ENCODE results near the gene PIGC.

- TF ChIP-seq CTCF (IDR thresholded peaks at IDR 0.05), result no peak
- no peak for TF ChIP-seq POLR2A (IDR thresholded peaks at IDR 0.05)
These were observed 9.3 kb upstream of the PIGC start for GRCh38 chr1:172453153-172453545.
